IgD-negative memory B cell (primary cell): ENCODE results near the gene TOP2A. TPM values are rescaled to one million over a fixed set of nuclear protein-coding genes. Genes with fewer than 3 reads are reported as not detected.

Source experiments
- H3K27ac Mint-ChIP-seq, 3 donors: one replicate each; pipeline ENCODE4 v1.8.0; 2020 to 2022; ENCODE audit warnings: mild to moderate bottlenecking in 3 of 3, mixed read lengths in 3 of 3, moderate library complexity in 1 of 3
- H3K27me3 Mint-ChIP-seq: one replicate; pipeline ENCODE4 v1.8.0; 2021; ENCODE audit warnings: mixed read lengths
- H3K36me3 Mint-ChIP-seq: one replicate; pipeline ENCODE4 v1.8.0; 2020; ENCODE audit warnings: mild to moderate bottlenecking, mixed read lengths
- H3K4me1 Mint-ChIP-seq, 3 donors: one replicate each; pipeline ENCODE4 v1.8.0; 2020 to 2022; ENCODE audit warnings: mixed read lengths in 3 of 3, mild to moderate bottlenecking in 1 of 3
- H3K4me3 Mint-ChIP-seq, 4 donors: one replicate each; pipeline ENCODE4 v1.8.0; 2020 to 2022; ENCODE audit warnings: mild to moderate bottlenecking in 4 of 4, mixed read lengths in 4 of 4, moderate library complexity in 3 of 4
- H3K9me3 Mint-ChIP-seq, 3 donors: one replicate each; pipeline ENCODE4 v1.8.0; 2020 to 2021; ENCODE audit warnings: mixed read lengths in 3 of 3, mild to moderate bottlenecking in 1 of 3
- polyA plus RNA-seq: library from polyadenylated mRNA; unstranded; fragments of 300-500 nt; fragmentation: Illumina TruSeq; gene quantifications from one replicate; pipeline ENCODE4 v1.2.3, GENCODE V29; 2021

The TOP2A gene
- polyA plus RNA-seq, 1 donor from 2014 or later, result not detected

- no peak overlapping the region for H3K4me3 Mint-ChIP-seq
- H3K27ac Mint-ChIP-seq, result no peak overlapping the region
Observed at GRCh38 chr17:40457369-40457768, 39.7 kb upstream of the TOP2A start.

GRCh38 chr17:40456396-40456951 lies 38.8 kb upstream of the TOP2A start:
- no peak overlapping the region for H3K27ac Mint-ChIP-seq
- H3K4me3 Mint-ChIP-seq, result no peak overlapping the region
- H3K36me3 Mint-ChIP-seq, result peaks cover 4% of the 10 kb centered on the region
- no peaks in the 10 kb centered on the region for H3K9me3 Mint-ChIP-seq
- H3K27me3 Mint-ChIP-seq, result peaks cover 3% of the 10 kb centered on the region
- H3K4me1 Mint-ChIP-seq, result no peaks in the 10 kb centered on the region

More at GRCh38 chr17:40457369-40457768, 39.7 kb upstream of the TOP2A start:
- no peaks in the 10 kb centered on the region for H3K9me3 Mint-ChIP-seq
- H3K27me3 Mint-ChIP-seq, result peaks cover 1% of the 10 kb centered on the region
- no peaks in the 10 kb centered on the region for H3K4me1 Mint-ChIP-seq
- H3K36me3 Mint-ChIP-seq, result peaks cover 4% of the 10 kb centered on the region

- no peaks in the 10 kb centered on the region for H3K9me3 Mint-ChIP-seq
- H3K27ac Mint-ChIP-seq, result no peak overlapping the region
- no peak overlapping the region for H3K4me3 Mint-ChIP-seq
- no peaks in the 10 kb centered on the region for H3K4me1 Mint-ChIP-seq
- H3K27me3 Mint-ChIP-seq, result peaks cover 3% of the 10 kb centered on the region
- peaks cover 4% of the 10 kb centered on the region for H3K36me3 Mint-ChIP-seq
Observed at GRCh38 chr17:40454613-40454995, 36.9 kb upstream of the TOP2A start.

GRCh38 chr17:40453881-40454612 lies 36.4 kb upstream of the TOP2A start:
- Mint-ChIP-seq H3K27ac (no peak overlapping the region), H3K9me3 (no peaks in the 10 kb centered on the region), H3K36me3 (peaks cover 4% of the 10 kb centered on the region), H3K4me1 (no peaks in the 10 kb centered on the region), H3K27me3 (peaks cover 3% of the 10 kb centered on the region), H3K4me3 (no peak overlapping the region)

GRCh38 chr17:40452921-40453378 lies 35.3 kb upstream of the TOP2A start:
- H3K9me3 Mint-ChIP-seq, result no peaks in the 10 kb centered on the region
- H3K27ac Mint-ChIP-seq, result peak overlapping the region in 1 of 3 donors; percentile 73
- H3K4me1 Mint-ChIP-seq, result no peaks in the 10 kb centered on the region
- H3K36me3 Mint-ChIP-seq, result peaks cover 4% of the 10 kb centered on the region
- no peak overlapping the region for H3K4me3 Mint-ChIP-seq
- peaks cover 3% of the 10 kb centered on the region for H3K27me3 Mint-ChIP-seq

GRCh38 chr17:40452216-40452787 lies 34.6 kb upstream of the TOP2A start:
- H3K4me1 Mint-ChIP-seq, result no peaks in the 10 kb centered on the region
- peaks cover 4% of the 10 kb centered on the region for H3K36me3 Mint-ChIP-seq
- no peak overlapping the region for H3K4me3 Mint-ChIP-seq
- H3K27me3 Mint-ChIP-seq, result peaks cover 7% of the 10 kb centered on the region
- H3K27ac Mint-ChIP-seq, result no peak overlapping the region
- no peaks in the 10 kb centered on the region for H3K9me3 Mint-ChIP-seq

GRCh38 chr17:40451420-40451819 lies 33.7 kb upstream of the TOP2A start:
- H3K36me3 Mint-ChIP-seq, result peaks cover 4% of the 10 kb centered on the region
- no peaks in the 10 kb centered on the region for H3K9me3 Mint-ChIP-seq
- H3K27me3 Mint-ChIP-seq, result peaks cover 7% of the 10 kb centered on the region
- H3K27ac Mint-ChIP-seq, result no peak overlapping the region
- H3K4me1 Mint-ChIP-seq, result no peaks in the 10 kb centered on the region
- H3K4me3 Mint-ChIP-seq, result no peak overlapping the region

GRCh38 chr17:40450175-40450574 lies 32.5 kb upstream of the TOP2A start:
- peaks cover 4% of the 10 kb centered on the region for H3K36me3 Mint-ChIP-seq
- no peak overlapping the region for H3K27ac Mint-ChIP-seq
- peaks cover under 1 to 4% (median 2%) of the 10 kb centered on the region in 3 donors for H3K4me1 Mint-ChIP-seq
- H3K9me3 Mint-ChIP-seq, result no peaks in the 10 kb centered on the region
- H3K4me3 Mint-ChIP-seq, result no peak overlapping the region
- peaks cover 7% of the 10 kb centered on the region for H3K27me3 Mint-ChIP-seq

GRCh38 chr17:40448639-40449261 lies 31.1 kb upstream of the TOP2A start:
- Mint-ChIP-seq H3K4me3 (no peak overlapping the region), H3K9me3 (no peaks in the 10 kb centered on the region), H3K27ac (no peak overlapping the region)

GRCh38 chr17:40448213-40448638 lies 30.5 kb upstream of the TOP2A start:
- Mint-ChIP-seq H3K9me3 (no peaks in the 10 kb centered on the region), H3K4me3 (peak overlapping the region in 1 of 4 donors; percentile 40), H3K27me3 (peaks cover 9% of the 10 kb centered on the region), H3K27ac (no peak overlapping the region), H3K36me3 (no peaks in the 10 kb centered on the region), H3K4me1 (peaks cover 6 to 13% (median 10%) of the 10 kb centered on the region in 3 donors)

More at GRCh38 chr17:40448639-40449261, 31.1 kb upstream of the TOP2A start:
- no peaks in the 10 kb centered on the region for H3K36me3 Mint-ChIP-seq
- peaks cover 6 to 13% (median 10%) of the 10 kb centered on the region in 3 donors for H3K4me1 Mint-ChIP-seq
- H3K27me3 Mint-ChIP-seq, result peaks cover 9% of the 10 kb centered on the region

- Mint-ChIP-seq H3K4me3 (peak overlapping the region in 1 of 4 donors; percentile 40), H3K4me1 (peaks cover 6 to 13% (median 10%) of the 10 kb centered on the region in 3 donors), H3K9me3 (no peaks in the 10 kb centered on the region), H3K27ac (peak overlapping the region in 1 of 3 donors; percentile 34), H3K27me3 (peaks cover 9% of the 10 kb centered on the region), H3K36me3 (no peaks in the 10 kb centered on the region)
Observed at GRCh38 chr17:40447806-40448205, 30.1 kb upstream of the TOP2A start.

- H3K36me3 Mint-ChIP-seq, result no peaks in the 10 kb centered on the region
- peak overlapping the region in 1 of 4 donors; percentile 40 for H3K4me3 Mint-ChIP-seq
- no peaks in the 10 kb centered on the region for H3K9me3 Mint-ChIP-seq
- peaks cover 6% of the 10 kb centered on the region for H3K27me3 Mint-ChIP-seq
- H3K4me1 Mint-ChIP-seq, result peaks cover 6 to 13% (median 13%) of the 10 kb centered on the region in 3 donors
- peak overlapping the region in 1 of 3 donors; percentile 34 for H3K27ac Mint-ChIP-seq
Observed at GRCh38 chr17:40447148-40447644, 29.5 kb upstream of the TOP2A start.

GRCh38 chr17:40445751-40446468 lies 28.2 kb upstream of the TOP2A start:
- Mint-ChIP-seq H3K36me3 (no peaks in the 10 kb centered on the region), H3K4me3 (peak overlapping the region in 1 of 4 donors; percentile 71), H3K4me1 (peaks cover 6 to 15% (median 13%) of the 10 kb centered on the region in 3 donors), H3K27ac (no peak overlapping the region), H3K27me3 (peaks cover 6% of the 10 kb centered on the region), H3K9me3 (no peaks in the 10 kb centered on the region)
